Activated T-cell treated with anti-CD3 and anti-CD28 coated beads, Interleukin-2, amount 50 U/mL, for 4 hours (primary cell): ENCODE results near the gene OSBPL7. TPM values are rescaled to one million over a fixed set of nuclear protein-coding genes. Genes with fewer than 3 reads are reported as not detected.
A peak's percentile ranks its signal among the peaks of the same experiment; 100 is the strongest.

Experiments
- ATAC-seq, 2 donors: fragments of 200-7000 bp; cut with Tn5 transposase; one replicate each; pipeline ENCODE4 v1.10.0; 2021
- DNase-seq: peaks from one replicate; pipeline ENCODE4 v3.0.0-alpha.2; 2020
- H3K27me3 Mint-ChIP-seq: one replicate; pipeline ENCODE4 v1.8.0; 2021; ENCODE audit warnings: low read depth, mixed read lengths
- H3K36me3 Mint-ChIP-seq: one replicate; pipeline ENCODE4 v1.8.0; 2022; ENCODE audit warnings: mixed read lengths; ENCODE audit not compliant: insufficient read depth
- H3K4me1 Mint-ChIP-seq: one replicate; pipeline ENCODE4 v1.8.0; 2021; ENCODE audit warnings: low read depth, mixed read lengths
- H3K4me3 Mint-ChIP-seq: one replicate; pipeline ENCODE4 v1.8.0; 2021; ENCODE audit warnings: mild to moderate bottlenecking, moderate library complexity, mixed read lengths
- H3K9me3 Mint-ChIP-seq: one replicate; pipeline ENCODE4 v1.8.0; 2021; ENCODE audit warnings: mixed read lengths
- total RNA-seq, 3 donors: library from RNA; stranded (reverse); gene quantifications; one replicate each; pipeline ENCODE4 v1.2.1, GENCODE V29; 2021

Gene OSBPL7
- total RNA-seq, 3 donors from 2014 or later = 8.1 to 9.3 (median 9.0) TPM

DNA sequence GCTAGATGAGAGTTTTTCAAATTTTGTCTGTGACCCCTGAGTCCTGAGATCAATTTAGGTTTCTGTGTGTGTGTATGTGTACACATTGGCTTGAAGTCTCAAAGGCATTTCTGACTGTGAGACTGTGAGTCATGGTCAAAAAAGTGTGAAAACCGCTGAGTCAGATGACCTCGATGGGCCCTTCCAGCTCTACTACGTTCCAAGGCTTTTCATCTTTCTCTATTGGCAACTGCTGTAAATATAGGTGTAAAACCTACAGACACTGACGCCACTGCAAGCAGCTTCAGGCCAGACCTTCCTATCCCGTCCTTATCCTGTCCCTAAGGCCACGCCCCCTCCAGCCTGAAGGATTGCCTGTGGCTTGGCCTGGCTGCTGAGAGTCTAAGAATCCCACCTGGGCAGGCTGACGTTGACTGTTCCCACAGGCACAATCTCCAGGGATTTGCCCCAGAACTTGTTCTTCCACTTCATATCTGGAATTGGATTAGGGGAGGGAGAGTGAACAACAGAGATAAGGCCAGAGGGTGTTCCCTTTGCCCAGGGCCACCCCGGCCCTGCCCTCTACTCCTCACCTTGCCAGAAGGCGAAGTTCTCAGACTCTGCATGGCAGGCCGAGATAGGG lies 11.3 kb downstream of the OSBPL7 start:
- peaks cover 35% of the 10 kb centered on the region for H3K36me3 Mint-ChIP-seq
- no peaks in the 10 kb centered on the region for H3K9me3 Mint-ChIP-seq
- DNase-seq (no peak), ATAC-seq (peak; percentile 71 to 84)
- peaks cover 12% of the 10 kb centered on the region for H3K4me1 Mint-ChIP-seq
- H3K4me3 Mint-ChIP-seq = no peak overlapping the region
- no peaks in the 10 kb centered on the region for H3K27me3 Mint-ChIP-seq

DNA sequence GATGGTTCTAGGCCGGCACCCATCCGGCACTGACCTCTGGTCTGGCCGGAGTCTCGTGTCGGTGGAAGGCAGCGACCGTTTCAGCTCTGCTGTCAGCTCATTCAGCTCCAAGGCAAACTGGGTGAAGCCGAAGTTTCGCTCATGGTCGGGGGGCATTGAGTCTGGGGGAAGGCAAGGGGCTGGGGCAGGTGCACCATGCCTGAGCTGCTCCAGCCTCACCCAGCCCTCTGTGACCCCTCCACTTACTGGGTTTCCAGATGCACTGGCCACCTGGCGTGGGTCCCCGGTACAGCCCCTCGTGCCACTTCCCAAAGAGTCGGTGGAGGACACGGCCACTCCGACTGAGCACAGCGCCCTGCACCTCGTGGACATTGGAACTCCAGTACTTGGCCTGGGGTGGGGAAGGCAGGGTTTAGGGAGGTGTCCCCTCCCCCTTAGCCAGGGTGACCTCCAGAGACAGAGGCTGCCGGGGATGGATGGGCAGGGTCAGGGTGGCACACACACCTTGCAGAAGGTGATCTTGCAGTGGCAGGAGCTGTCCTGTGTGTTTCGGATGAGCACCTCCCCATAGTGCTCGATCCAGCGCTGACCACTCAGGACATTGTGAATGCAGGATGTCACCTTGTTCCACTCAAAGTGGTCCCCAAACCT lies 12.6 kb downstream of the OSBPL7 start:
- peaks cover 33% of the 10 kb centered on the region for H3K36me3 Mint-ChIP-seq
- no peak for ATAC-seq

DNA sequence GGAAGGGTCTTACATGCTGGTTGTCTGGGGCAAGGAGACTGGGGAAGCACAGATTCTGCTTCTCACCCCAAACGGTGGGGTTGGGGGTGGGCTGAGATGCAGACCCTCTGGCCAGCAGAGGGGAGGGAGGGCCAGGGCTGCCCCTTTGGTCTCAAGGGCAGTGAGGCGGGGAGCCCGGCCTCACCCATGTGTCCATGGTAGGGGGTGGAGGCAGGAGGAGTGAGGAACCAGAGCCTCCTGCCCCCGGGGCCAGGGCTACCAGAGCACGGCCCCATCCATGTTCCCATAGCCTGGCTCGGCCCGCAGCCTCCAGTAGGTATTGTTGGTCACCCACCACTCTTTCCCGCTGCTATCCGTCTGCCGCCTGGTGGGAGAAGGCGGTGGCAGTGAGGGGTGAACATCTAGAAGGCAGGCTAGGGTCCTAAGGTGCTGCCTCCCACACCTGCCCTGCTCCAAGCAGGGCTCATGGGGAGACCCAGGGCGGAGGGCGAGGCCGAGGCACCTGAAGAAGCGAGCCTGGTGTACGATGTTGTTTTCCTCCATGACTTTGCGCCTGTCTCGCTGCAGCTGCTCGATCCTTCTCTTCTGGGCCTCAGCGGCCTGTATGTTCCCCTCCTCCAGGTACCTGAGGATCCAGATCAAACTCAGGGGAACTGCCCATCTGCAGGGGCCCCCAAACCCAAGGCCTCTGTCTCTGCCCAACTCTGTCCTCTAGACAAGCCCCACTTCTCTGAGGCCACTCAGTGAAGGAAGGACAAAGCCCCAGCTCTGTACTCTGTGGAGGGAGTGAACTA lies 13.4 kb downstream of the OSBPL7 start:
- Mint-ChIP-seq H3K4me3 (no peak overlapping the region), H3K4me1 (peaks cover 12% of the 10 kb centered on the region), H3K27me3 (no peaks in the 10 kb centered on the region), H3K36me3 (peaks cover 33% of the 10 kb centered on the region), H3K9me3 (no peaks in the 10 kb centered on the region)
- DNase-seq = no peak
- no peak for ATAC-seq

More for the DNA sequence above, 12.6 kb downstream of the OSBPL7 start:
- H3K27me3 Mint-ChIP-seq = no peaks in the 10 kb centered on the region
- H3K9me3 Mint-ChIP-seq = no peaks in the 10 kb centered on the region
- DNase-seq = no peak
- peaks cover 12% of the 10 kb centered on the region for H3K4me1 Mint-ChIP-seq
- no peak overlapping the region for H3K4me3 Mint-ChIP-seq

DNA sequence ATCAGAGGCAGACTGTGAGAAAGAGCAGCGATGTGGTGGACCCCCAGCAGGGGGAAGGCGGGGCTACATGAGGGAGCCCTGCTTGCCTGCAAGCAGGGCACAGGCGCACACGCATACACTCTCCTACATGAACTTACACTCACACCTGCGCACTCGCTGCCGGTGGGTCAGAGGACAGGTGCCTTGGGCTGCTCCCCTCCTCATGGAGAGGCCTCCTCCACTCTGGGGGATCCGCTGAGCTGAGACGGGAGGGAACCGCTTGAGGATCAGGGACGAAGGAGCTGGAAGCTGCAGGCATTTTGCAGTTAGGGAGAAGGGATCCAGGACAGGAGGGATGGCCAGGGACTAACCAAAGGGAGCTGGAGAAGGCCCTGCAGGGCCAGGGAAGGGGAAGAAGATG lies 14.2 kb downstream of the OSBPL7 start:
- Mint-ChIP-seq H3K4me3 (no peak overlapping the region), H3K4me1 (peaks cover 12% of the 10 kb centered on the region), H3K9me3 (no peaks in the 10 kb centered on the region), H3K27me3 (no peaks in the 10 kb centered on the region), H3K36me3 (peaks cover 28% of the 10 kb centered on the region)
- DNase-seq = no peak
- no peak for ATAC-seq

DNA sequence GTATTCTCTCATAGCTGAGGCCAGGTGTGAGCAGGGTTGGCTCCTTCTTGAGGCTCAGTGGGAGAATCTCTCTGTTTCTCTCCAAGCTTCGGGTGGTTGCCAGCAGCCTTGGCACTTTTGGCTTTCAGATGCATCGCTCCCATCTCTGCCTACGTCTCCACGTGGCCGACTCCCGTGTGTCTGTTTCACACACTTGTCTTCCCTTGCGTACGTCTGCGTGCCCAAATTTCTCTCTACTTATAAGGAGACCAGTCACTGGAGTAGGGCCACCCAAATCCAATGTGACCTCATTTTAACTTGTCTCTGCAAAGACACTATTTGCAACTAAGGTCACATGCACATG lies 14.7 kb downstream of the OSBPL7 start:
- H3K9me3 Mint-ChIP-seq = no peaks in the 10 kb centered on the region
- no peaks in the 10 kb centered on the region for H3K27me3 Mint-ChIP-seq
- peaks cover 24% of the 10 kb centered on the region for H3K36me3 Mint-ChIP-seq
- H3K4me1 Mint-ChIP-seq = peaks cover 12% of the 10 kb centered on the region
- no peak overlapping the region for H3K4me3 Mint-ChIP-seq
- DNase-seq (no peak), ATAC-seq (no peak)

DNA sequence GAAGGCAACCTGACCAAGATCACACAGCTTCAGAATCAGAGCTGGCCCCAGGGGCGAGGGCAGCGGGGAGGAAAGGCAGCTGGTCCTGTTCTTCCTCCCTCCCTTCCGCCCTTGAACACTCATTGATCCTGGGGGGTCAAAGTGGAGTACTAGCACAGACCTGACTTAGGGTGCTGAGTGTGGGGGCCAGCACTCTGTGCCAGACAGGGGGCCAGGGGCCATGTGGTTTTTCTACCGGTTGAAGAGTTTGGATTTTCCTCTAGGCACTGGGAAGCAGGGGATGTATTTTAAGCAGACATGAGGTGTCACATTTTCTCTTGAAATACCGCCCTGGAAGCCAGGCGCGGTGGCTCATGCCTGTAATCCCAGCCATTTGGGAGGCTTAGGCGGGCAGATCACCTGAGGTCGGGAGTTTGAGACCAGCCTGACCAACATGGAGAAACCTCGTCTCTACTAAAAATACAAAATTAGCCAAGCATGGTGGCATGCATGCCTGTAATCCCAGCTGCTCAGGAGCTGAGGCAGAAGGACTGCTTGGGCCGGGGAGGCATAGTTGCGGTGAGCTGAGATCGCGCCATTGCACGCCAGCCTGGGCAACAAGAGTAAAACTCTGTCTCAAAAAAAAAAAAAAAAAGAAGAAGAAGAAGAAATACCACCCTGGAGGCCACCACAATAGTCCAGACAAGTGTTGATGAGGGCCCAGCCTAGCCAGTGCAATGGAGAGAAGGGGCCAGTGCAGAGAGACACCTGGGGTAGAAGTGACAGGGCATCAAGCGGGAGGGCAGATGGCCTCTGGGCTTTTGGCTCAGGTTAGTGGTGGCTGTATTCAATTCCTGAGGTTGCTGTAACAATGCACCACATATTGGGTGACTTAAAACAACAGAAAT lies 15.3 kb downstream of the OSBPL7 start:
- ATAC-seq (no peak), DNase-seq (no peak)
- Mint-ChIP-seq H3K4me3 (no peak overlapping the region), H3K27me3 (no peaks in the 10 kb centered on the region), H3K4me1 (peaks cover 11% of the 10 kb centered on the region), H3K9me3 (no peaks in the 10 kb centered on the region), H3K36me3 (peaks cover 19% of the 10 kb centered on the region)

DNA sequence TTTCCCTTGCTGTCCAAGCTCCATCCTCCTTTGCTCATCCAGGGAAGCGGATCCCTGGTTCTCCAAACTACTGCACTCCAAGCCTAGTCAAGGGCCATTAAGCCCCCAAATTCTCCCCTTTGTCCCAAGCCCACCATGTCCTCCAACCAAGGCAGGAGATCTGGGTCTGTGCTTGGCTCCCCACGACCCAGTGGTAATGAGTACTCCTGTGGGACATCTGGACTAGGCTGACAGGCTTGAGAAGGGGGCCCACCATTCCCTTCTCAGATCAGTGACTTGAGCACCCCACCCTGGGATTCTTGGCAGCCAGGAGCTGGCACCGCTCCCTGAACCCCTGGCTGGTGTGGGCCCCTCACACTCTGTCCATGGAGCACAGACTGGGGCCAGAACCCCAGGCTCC lies 17.1 kb downstream of the OSBPL7 start:
- DNase-seq (no peak), ATAC-seq (no peak)
- Mint-ChIP-seq H3K27me3 (no peaks in the 10 kb centered on the region), H3K36me3 (peaks cover 7% of the 10 kb centered on the region), H3K9me3 (no peaks in the 10 kb centered on the region), H3K4me3 (no peak overlapping the region), H3K4me1 (no peaks in the 10 kb centered on the region)

DNA sequence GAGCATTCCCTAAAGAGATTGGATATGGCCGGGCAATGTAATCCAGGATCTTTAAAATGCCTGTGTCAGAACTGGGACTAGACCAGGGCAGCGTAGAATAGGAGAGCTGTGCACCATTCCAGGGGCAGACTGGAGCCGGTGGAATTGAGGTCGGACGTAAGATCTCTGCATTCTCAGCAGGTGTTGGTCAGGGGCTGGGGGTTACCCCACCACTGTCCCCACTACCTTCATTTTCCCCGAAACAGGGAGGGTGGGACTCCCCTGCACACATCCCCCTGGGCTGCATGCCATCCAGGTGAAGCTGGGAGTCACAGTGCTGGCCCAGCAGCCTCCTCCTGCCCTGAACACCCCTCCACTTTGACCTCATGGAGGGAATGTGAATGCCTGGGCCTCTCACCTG lies 17.8 kb downstream of the OSBPL7 start:
- peaks cover 7% of the 10 kb centered on the region for H3K36me3 Mint-ChIP-seq
- no peaks in the 10 kb centered on the region for H3K27me3 Mint-ChIP-seq
- no peaks in the 10 kb centered on the region for H3K9me3 Mint-ChIP-seq
- H3K4me3 Mint-ChIP-seq = no peak overlapping the region
- H3K4me1 Mint-ChIP-seq = no peaks in the 10 kb centered on the region
- DNase-seq (no peak), ATAC-seq (no peak)

DNA sequence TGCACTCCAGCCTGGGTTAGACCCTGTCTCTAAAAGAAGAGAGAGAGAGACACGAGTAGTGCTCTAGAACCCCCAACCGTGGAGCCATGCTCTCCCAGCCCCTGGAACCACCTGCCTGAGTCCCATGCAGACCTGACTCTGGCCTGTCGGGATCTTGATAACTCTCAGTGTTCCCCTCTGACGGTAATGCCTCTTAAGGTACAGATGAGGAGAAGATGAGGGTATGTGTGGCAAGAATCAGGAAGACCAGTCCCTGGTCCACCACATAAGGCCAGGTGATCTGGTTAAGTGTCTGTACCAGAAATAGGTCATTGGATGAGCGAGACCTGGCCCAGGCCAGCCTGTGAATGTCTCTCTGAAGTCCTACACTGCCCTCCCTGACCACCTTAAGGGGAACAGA lies 18.4 kb downstream of the OSBPL7 start:
- H3K4me1 Mint-ChIP-seq = no peaks in the 10 kb centered on the region
- H3K27me3 Mint-ChIP-seq = no peaks in the 10 kb centered on the region
- no peak for ATAC-seq
- no peaks in the 10 kb centered on the region for H3K9me3 Mint-ChIP-seq
- no peak overlapping the region for H3K4me3 Mint-ChIP-seq
- peaks cover 9% of the 10 kb centered on the region for H3K36me3 Mint-ChIP-seq
- DNase-seq = no peak

DNA sequence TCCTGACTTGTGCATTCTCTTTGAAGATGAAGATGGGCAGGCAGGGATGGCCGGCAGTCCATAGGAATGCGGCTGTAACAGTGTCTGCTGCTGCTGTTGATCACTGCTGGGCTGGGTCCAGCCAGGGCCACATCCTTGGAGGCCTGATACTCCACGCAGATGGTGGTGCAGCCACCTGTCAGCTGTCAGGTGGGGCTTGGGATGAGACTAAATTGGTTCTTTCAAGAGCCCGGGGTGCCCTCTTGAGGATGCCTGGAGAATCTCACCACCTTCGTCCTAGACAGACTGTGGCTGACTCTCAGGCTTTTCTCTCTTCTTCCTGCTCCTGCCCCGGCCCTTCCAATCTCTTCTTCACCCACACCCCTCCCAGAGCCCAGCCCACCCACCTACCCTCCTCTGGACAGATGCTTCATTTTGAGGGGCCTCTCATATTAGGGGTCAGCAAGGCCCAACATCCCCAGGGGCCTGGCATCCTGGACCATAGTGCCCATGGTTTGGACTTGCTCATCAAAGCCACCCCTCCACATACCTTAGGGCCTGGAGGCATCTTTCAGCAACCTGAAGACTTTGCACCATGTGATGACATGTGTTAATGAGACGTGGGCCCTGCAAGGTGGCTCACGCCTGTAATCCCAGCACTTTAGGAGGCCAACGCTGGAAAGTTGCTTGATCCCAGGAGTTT lies 19.1 kb downstream of the OSBPL7 start:
- peaks cover 8% of the 10 kb centered on the region for H3K36me3 Mint-ChIP-seq
- DNase-seq (peak; percentile 51), ATAC-seq (peak; percentile 93 to 94)
- H3K4me1 Mint-ChIP-seq = no peaks in the 10 kb centered on the region
- no peak overlapping the region for H3K4me3 Mint-ChIP-seq
- H3K27me3 Mint-ChIP-seq = no peaks in the 10 kb centered on the region
- no peaks in the 10 kb centered on the region for H3K9me3 Mint-ChIP-seq

DNA sequence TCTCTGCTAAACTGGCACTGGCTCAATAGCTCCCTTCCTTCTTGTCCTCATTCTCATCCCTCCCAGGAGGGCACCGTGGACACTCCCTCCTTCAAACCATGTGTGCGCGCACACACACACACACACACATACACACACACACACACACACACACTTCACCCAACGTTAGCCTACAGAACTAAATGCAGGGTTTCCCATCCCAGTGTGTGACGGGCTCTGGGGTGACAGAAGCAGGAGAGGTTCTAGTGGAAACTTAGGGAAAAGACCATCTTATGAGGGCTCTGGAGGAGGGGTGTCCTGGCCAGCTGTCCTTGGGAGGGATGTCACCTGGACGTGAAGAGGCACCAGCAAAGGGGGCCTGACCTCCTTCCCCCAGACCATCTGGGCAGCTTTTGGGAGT lies 19.7 kb downstream of the OSBPL7 start:
- no peak for DNase-seq
- H3K36me3 Mint-ChIP-seq = peaks cover 3% of the 10 kb centered on the region
- H3K4me3 Mint-ChIP-seq = no peak overlapping the region
- H3K27me3 Mint-ChIP-seq = no peaks in the 10 kb centered on the region
- no peaks in the 10 kb centered on the region for H3K9me3 Mint-ChIP-seq
- peak in 1 of 2 donors; percentile 21 for ATAC-seq
- H3K4me1 Mint-ChIP-seq = no peaks in the 10 kb centered on the region

DNA sequence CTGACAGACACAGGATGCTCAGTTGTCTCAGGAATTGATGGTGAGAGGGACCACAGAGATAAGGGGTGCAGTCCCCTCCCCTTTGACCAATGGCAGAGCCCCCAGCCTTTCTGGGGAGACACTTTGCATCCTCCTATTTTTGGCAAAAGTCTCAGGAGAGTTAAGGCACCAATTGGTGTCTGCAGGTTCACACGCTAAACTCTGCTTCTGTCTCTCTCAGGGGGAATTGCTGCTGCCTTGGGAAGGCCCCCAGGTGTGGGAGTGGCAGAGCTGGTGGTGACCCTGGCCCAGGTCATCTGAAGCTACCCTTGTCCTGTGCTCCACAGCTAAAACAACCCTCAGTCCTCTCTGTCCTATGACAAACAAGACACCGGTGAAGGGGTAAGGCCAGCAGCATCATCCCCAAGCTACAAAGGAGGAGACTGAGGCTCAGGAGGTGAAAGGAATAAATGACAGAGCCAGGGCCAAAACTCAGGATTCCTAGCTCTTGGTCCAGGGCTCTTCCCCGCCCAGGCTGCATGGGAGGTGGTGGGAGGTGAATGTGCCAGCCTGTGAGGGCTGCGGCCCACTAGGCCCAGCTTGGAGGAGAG lies 20.3 kb downstream of the OSBPL7 start:
- no peaks in the 10 kb centered on the region for H3K4me1 Mint-ChIP-seq
- peaks cover 2% of the 10 kb centered on the region for H3K36me3 Mint-ChIP-seq
- H3K4me3 Mint-ChIP-seq = no peak overlapping the region
- ATAC-seq (no peak), DNase-seq (no peak)
- H3K27me3 Mint-ChIP-seq = no peaks in the 10 kb centered on the region
- H3K9me3 Mint-ChIP-seq = no peaks in the 10 kb centered on the region

DNA sequence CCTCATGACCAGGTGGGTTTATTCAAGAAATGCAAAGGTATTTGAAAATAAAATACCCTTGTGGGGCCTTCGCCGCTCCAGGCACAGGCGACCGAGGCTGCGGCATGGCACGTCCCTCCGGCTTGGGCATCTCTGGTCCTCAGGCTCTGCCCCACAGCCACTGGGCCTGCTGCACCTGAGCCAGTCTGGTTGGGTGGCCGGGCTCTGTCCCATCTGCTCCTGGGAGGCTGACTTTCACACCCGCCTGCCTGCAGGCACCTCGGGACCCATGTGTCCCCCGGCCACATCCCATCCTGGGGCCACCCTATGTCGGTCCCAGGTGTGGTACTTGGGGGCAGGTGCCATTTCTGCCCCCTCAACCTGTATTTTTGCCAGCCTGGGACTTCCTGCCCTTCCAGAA lies 20.9 kb downstream of the OSBPL7 start:
- DNase-seq (no peak), ATAC-seq (no peak)
- Mint-ChIP-seq H3K4me3 (no peak overlapping the region), H3K9me3 (no peaks in the 10 kb centered on the region), H3K27me3 (no peaks in the 10 kb centered on the region), H3K4me1 (no peaks in the 10 kb centered on the region), H3K36me3 (peaks cover 2% of the 10 kb centered on the region)
